ENCODE results near the gene NTM. TPM values are rescaled to one million over a fixed set of nuclear protein-coding genes. Genes with fewer than 3 reads are reported as not detected.

NTM gene
- total RNA-seq, 3 donors from 2014 or later: 0.66 to 9.0 (median 1.0) TPM

GRCh38 chr11:131907371-131907770 is 537.0 kb downstream of the NTM start:
- Histone ChIP-seq H3K36me3 (no peaks in the 10 kb centered on the region), H3K27me3 (peaks cover 0 to 35% of the 10 kb centered on the region in 2 donors), H3K4me3 (no peak overlapping the region), H3K9me3 (no peaks in the 10 kb centered on the region), H3K27ac (no peak overlapping the region), H3K4me1 (no peaks in the 10 kb centered on the region)
- no peak for TF ChIP-seq POLR2A (IDR thresholded peaks at IDR 0.05)
- no peak for TF ChIP-seq POLR2AphosphoS5 (IDR thresholded peaks at IDR 0.05)
- TF ChIP-seq CTCF (IDR thresholded peaks at IDR 0.05): no peak
- DNase-seq (ENCODE audit: low spot score in 2 of 2): no peak
- intact Hi-C loops (cut with DNase I; ENCODE audit: low total_unique reads): no loop called here

GRCh38 chr11:131908316-131908715 is 537.9 kb downstream of the NTM start:
- H3K27me3 ChIP-seq: peaks cover 0 to 39% of the 10 kb centered on the region in 2 donors

GRCh38 chr11:131909426-131910177 is 539.2 kb downstream of the NTM start:
- peak overlapping the region in 1 of 3 donors; percentile 68 for H3K4me3 ChIP-seq
- peaks cover 0 to 43% of the 10 kb centered on the region in 2 donors for H3K27me3 ChIP-seq
- intact Hi-C loops (cut with DNase I; ENCODE audit: low total_unique reads): no loop called here

More at GRCh38 chr11:131908316-131908715, 537.9 kb downstream of the NTM start:
- H3K9me3 ChIP-seq: no peaks in the 10 kb centered on the region
- intact Hi-C loops (cut with DNase I; ENCODE audit: low total_unique reads): no loop called here
- H3K27ac ChIP-seq: no peak overlapping the region
- TF ChIP-seq POLR2A (IDR thresholded peaks at IDR 0.05) (no peak), CTCF (IDR thresholded peaks at IDR 0.05) (no peak), POLR2AphosphoS5 (IDR thresholded peaks at IDR 0.05) (no peak)
- no peak for DNase-seq (ENCODE audit: low spot score in 2 of 2)
- no peak overlapping the region for H3K4me3 ChIP-seq
- no peaks in the 10 kb centered on the region for H3K4me1 ChIP-seq
- H3K36me3 ChIP-seq: no peaks in the 10 kb centered on the region

GRCh38 chr11:131910178-131910522 is 539.7 kb downstream of the NTM start:
- intact Hi-C loops (cut with DNase I; ENCODE audit: low total_unique reads): no loop called here
- Histone ChIP-seq H3K9me3 (no peaks in the 10 kb centered on the region), H3K36me3 (no peaks in the 10 kb centered on the region), H3K4me3 (peak overlapping the region; percentile 46 to 68 (median 46)), H3K27ac (peak overlapping the region in 1 of 2 donors; percentile 32), H3K4me1 (no peaks in the 10 kb centered on the region), H3K27me3 (peaks cover 0 to 43% of the 10 kb centered on the region in 2 donors)
- no peak for DNase-seq (ENCODE audit: low spot score in 2 of 2)
- no peak for TF ChIP-seq POLR2AphosphoS5 (IDR thresholded peaks at IDR 0.05)
- TF ChIP-seq POLR2A (IDR thresholded peaks at IDR 0.05): no peak
- TF ChIP-seq CTCF (IDR thresholded peaks at IDR 0.05): no peak

More at GRCh38 chr11:131909426-131910177, 539.2 kb downstream of the NTM start:
- H3K4me1 ChIP-seq: no peaks in the 10 kb centered on the region
- no peak overlapping the region for H3K27ac ChIP-seq
- TF ChIP-seq POLR2A (IDR thresholded peaks at IDR 0.05) (no peak), POLR2AphosphoS5 (IDR thresholded peaks at IDR 0.05) (no peak), CTCF (IDR thresholded peaks at IDR 0.05) (no peak)
- no peaks in the 10 kb centered on the region for H3K9me3 ChIP-seq
- no peak for DNase-seq (ENCODE audit: low spot score in 2 of 2)
- H3K36me3 ChIP-seq: no peaks in the 10 kb centered on the region

All from breast epithelium (tissue), 4 donors.